IMR-90 (cell line): ENCODE measurements around the gene PYGB. TPM values are rescaled to one million over a fixed set of nuclear protein-coding genes. Genes with fewer than 3 reads are reported as not detected.

Experiments used
- BHLHE40 ChIP-seq: fragments of 150-350 bp; IDR thresholded peaks from 2 replicates; pipeline ENCODE4 v1.6.1; 2016; ENCODE audit warnings: mild to moderate bottlenecking, low read depth, low read length
- CTCF ChIP-seq: conservative IDR thresholded peaks from 2 replicates; pipeline ENCODE4 v1.5.1; 2012; ENCODE audit warnings: mild to moderate bottlenecking, low read depth, low read length, improper control_type of control experiment
- polyA plus RNA-seq, 3 experiments: library from polyadenylated mRNA; depleted of rRNA; stranded (reverse); fragments of >200 nt; gene quantifications; 2 replicates each; pipeline ENCODE4 v1.2.3, GENCODE V29; 2012; ENCODE audit warnings: low replicate concordance in 1 of 3
- total RNA-seq: library from RNA; depleted of rRNA; stranded (reverse); fragments of >200 nt; gene quantifications from 2 replicates; pipeline ENCODE4 v1.2.3, GENCODE V29; 2012

The PYGB gene
- total and polyA plus RNA-seq, 2 of the 4 experiments (the other 2 are of a cell fraction), result 72.4 to 83.1 TPM

GRCh38 chr20:25295386-25296093, 47.7 kb downstream of the PYGB start (continued):
- no peak for TF ChIP-seq CTCF
- TF ChIP-seq BHLHE40, result no peak
